NCI-H2107 treated with DMSO at 0.1 percent for 48 hours (cell line): ENCODE results near the gene RPS6KL1.

ENCODE experiments used
- DNase-seq: peaks from one replicate; lab custom pipeline; 2025; ENCODE audit not compliant: unreplicated experiment; lab: John Stamatoyannopoulos, UW

The RPS6KL1 gene

GRCh38 chr14:74890262-74890661 is 32.8 kb downstream of the RPS6KL1 start:
- no peak for DNase-seq

DNA sequence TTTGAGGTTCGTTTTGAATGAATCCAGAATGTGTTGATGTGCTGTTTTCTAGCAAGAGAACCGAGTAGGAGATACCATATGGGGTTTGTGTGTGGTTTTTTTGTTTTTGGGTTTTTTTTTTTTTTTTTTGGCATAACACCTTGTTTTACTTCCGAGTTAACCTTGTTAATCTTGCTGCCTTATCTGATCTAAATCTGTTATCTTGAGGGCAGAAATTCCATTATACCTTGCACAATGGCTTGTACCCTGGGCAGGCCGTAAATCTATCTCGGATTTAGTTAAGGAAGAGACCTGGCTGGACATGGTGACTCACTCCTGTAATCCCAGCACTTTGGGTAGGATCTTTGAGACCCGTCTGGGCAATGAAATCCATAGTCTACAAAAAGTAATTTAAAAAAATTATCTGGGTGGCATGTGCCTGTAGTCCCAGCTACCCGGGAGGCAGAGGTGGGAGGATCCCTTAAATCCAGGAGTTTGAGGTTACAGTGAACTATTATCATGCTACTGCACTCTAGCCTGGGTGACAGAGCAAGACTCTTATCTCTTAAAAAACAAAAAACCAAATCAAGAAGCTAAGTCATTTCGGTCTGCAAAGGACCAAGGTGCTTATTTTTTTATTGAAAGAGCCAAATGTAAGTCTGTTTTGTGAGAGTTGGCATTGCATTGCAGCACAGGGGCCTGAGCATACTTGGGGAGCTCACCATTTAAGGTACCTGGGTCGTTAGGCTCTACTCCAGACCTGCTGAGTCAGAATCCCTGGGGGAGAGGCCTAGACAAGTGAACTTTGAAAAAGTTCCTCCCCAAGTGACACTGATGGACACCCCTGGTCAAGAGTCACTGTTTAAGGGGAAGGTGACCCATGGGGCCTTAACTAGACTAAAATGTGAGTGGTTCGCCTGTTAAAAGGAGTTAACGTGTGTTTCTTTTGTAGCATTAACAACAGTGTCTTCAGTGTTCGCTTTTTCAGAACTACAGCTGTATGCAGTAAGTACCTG is 34.6 kb downstream of the RPS6KL1 start:
- DNase-seq: no peak

GRCh38 chr14:74886001-74886400 is 37.1 kb downstream of the RPS6KL1 start:
- no peak for DNase-seq

GRCh38 chr14:74882103-74882920 is 40.7 kb downstream of the RPS6KL1 start:
- DNase-seq: no peak

- peak; percentile 76 for DNase-seq
These were observed 41.5 kb downstream of the RPS6KL1 start, which contains the start of gene DLST for GRCh38 chr14:74881431-74882102. Gene DLST (plus strand): TSS chr14:74881916. CDS start chr14:74881954, 38 bp downstream.

DNA sequence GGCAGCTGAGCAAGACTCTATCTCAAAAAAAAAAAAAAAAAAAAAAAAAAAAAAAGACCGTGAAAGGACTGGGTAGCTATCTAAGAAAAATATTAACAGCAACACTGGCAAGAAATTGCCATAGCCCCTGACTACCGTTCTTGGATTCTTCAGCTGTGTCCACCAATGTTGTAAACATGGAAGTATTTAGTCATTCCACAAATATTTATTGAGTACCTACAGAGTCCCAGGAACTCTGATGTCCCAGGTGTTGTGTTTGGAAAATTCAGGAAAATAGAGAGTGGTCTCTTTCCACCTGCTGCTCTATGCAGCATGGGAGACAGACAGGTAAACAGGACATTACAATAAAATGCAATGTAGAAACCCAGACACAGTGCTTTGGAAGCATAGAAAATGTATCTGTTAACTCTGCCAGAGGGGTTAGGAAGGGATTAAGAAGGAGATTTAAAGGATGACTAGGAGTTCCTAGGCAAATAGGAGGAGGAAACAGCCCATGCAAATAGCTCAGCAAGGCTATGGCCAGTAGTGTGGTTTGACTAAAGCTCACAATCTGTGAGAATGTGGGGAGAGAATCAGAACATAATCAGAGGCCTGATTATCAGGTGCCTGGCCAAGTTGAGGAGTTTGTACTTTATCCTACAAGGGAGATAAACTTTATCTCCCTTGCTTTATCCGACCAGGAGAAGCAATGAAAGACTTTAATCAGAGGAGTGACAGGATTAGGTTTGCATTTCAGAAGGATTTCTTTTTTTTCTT is 43.5 kb downstream of the RPS6KL1 start:
- no peak for DNase-seq

DNA sequence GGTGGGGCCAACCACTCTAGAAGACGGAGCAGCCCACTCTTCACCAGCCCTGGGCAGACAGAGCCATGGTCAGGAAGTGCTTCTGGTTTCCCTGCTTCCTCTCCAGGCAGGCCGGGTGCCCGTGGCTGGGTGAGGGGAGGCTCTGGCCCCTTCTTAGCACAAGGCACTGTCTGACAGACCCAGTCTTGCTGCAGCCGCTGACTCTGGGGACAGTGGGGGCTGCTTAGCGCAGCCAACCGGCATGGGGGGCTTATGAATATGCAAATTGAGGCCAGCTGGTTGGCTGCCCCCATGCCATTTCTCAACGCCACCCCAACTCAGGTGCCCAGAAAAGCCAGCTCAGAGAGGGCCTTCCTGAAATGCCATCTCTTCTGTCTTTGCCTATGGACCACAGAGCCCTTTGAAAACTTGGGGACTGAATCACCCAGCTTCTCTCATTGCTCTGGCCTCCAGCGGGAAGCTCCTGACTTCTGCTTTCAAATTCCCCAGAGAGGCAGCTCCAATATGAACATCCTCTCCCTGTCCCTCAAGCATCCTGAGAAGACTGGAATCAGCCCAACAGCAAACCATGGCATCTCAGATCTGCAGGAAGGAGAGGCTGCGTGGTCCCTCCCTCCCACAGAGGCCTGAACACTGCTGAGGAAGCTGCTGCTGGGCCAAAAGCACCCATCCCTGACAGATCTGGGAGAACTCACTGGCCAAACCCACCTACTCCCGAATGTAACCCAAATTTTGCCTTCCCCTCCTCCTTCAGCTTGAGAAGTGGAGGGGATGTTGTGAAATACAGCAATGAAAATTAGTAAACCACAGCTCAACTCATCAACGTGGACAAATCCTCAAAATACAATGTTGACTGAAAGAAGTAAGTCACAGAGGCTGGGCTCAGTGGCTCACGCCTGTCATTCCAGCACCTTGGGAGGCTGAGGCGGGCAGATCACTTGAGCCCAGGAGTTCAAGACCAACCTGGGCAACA is 46.8 kb downstream of the RPS6KL1 start, which contains the start of gene PROX2:
PROX2 (minus strand) TSS at position 205 of the 973 bp plus-strand sequence. CDS start 12,311 bp downstream, outside the sequence.
- DNase-seq: no peak

DNA sequence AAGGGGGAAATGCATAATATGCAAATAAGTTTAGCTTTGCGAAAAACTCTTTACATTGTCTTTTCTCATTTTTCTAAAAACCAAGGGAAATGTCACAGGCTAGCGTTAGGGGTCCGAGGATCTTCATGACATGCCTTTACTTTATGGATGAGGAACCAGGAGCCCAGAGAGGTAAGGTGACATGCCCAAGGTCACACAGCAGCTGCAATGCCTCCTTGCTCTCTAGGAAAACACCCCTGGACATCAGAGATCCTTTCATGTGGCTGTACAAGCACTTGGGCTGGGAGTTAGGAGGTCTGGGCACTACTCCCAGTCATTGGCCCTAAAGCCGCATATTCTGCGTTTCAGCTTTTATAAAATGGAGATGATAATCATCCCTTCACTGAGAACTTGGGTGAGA is 47.9 kb downstream of the RPS6KL1 start:
- DNase-seq: no peak

GRCh38 chr14:74871819-74872218 is 51.2 kb downstream of the RPS6KL1 start:
- no peak for DNase-seq

DNA sequence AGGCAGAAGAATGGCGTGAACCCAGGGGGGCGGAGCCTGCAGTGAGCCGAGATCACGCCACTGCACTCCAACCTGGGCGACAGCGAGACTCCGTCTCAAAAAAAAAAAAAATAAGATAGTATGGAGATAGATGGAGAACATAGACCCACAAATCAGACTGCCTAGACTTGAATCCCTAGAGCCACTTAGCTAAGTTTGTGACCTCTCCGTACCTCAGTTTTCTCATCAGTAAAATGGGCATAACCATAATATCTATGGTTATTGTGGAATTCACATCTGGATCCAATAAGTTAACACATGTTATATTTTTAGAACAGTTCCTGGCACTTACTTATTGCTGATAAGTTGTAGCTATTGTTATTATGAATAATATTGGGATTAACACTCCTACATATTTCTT is 54.3 kb downstream of the RPS6KL1 start:
- DNase-seq: no peak

GRCh38 chr14:74867673-74868072 is 55.4 kb downstream of the RPS6KL1 start:
- no peak for DNase-seq

GRCh38 chr14:74866708-74867389 is 56.2 kb downstream of the RPS6KL1 start:
- no peak for DNase-seq

GRCh38 chr14:74865156-74865555 is 57.9 kb downstream of the RPS6KL1 start:
- DNase-seq: peak; percentile 38

DNA sequence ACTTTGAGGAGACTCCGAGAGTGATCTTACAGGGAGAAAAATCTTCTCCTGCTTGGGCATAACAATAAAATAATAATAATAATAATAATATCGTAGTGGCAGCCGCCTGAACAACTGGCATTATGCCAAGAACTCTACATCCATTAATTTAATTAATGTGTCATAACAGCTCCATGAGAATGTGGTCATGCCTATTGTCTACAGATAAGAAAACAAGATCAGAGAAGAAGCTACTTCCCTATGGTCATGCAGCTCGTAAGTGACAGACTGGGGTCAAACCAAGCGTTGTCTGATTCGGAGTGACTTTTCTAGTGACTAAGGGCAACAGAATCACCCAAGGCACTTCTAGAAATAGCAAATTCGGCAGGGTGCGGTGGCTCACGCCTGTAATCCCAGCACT is 58.9 kb downstream of the RPS6KL1 start:
- no peak for DNase-seq

DNA sequence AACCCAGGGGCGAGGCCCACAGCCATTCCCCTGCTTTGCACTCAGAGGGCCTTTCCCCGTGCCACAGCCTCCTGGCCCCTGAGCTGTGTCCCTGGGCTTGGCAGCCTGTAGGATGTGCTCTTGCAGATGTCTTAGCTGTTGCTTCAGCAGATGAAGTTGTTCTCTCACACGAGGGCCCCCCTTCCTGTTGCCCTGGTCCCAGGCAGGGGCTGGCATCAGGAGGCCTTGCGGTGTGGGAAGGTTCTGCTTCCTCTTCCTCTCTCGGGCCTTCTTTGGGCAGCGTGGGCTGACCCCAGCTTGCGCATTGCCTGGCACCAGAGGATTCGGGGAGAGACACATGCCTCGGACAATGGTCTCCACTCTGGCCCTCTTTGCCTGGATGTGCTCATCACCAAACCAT is 59.8 kb downstream of the RPS6KL1 start:
- no peak for DNase-seq

GRCh38 chr14:74861734-74862090 is 61.3 kb downstream of the RPS6KL1 start:
- no peak for DNase-seq

DNA sequence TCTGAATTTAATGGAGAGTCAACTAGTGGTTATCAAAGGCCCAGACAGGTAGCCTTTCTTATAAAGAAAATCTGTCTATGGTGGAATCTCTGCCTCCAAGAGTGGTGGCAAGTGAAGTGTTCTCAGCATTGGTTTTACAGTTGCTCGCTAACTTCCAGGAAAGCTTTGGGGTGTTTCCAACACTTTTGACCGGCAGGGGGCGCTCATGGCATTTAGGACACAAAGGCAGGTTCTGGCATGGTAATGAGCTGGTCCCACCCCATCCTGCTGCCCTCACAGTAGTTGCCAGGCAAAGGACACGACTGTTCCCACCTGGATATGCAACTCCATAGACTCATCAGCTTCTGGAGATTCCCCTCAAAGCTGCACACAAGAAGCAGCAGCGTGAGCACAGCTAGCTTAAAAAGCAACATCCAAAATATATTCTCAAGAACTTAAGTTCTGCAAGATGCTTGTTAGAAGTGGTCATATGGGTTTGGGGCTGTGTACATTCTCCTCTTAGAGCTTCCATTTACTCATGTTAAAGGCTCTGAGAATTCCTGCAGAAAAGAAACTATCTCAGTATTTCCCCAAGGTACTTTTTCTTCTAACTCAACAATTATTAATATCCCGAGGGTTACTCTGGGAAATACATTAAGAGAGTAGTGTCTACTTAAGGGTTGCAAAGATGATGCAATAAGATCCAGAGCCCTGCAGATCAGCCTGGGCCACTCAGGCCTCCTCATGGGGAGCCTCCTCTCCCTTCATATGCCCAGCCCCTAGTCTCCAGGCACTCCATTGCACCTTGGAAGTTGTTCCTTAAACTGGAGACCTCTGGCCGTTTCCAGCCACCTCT is 61.9 kb downstream of the RPS6KL1 start:
- DNase-seq: peak; percentile 76
